K562 (cell line): Measurements from ENCODE around the gene PTGIR. TPM values are rescaled to one million over a fixed set of nuclear protein-coding genes. Genes with fewer than 3 reads are reported as not detected.

ENCODE experiments used
- CEBPG ChIP-seq, 3 experiments: fragments of 200-800 bp in 1 of 3; sonication (Bioruptor generic) in 1 of 3; sonication (generic) in 1 of 3; formaldehyde crosslinking in 1 of 3; IDR thresholded peaks in 2 of 3; conservative IDR thresholded peaks in 1 of 3; 2 replicates each; pipeline versions ENCODE4 v1.6.1 to v1.8.0; 2016 to 2022; ENCODE audit warnings: missing compliant biosample characterization in 2 of 3, missing genetic modification characterization in 2 of 3, mild to moderate bottlenecking in 1 of 3, missing genetic modification reagents in 1 of 3
- FOXJ3 ChIP-seq: sonication (generic); formaldehyde crosslinking; IDR thresholded peaks from 2 replicates; pipeline ENCODE4 v1.4.0; 2020; ENCODE audit warnings: mild to moderate bottlenecking, missing genetic modification reagents
- IFI16 ChIP-seq: fragments of 250-450 bp; sonication (Bioruptor Pico); IDR thresholded peaks from 2 replicates; pipeline ENCODE4 v2.1.2; 2022; ENCODE audit warnings: mild to moderate bottlenecking, inconsistent platforms
- SMC3 ChIP-seq: conservative IDR thresholded peaks from 2 replicates; pipeline ENCODE4 v1.6.1; 2011; ENCODE audit warnings: low read depth, low read length, improper control_type of control experiment; ENCODE audit not compliant: insufficient read depth
- ZNF263 ChIP-seq: sonication (generic); formaldehyde crosslinking; IDR thresholded peaks from 2 replicates; pipeline ENCODE4 v1.8.0; 2022; ENCODE audit warnings: mild to moderate bottlenecking, missing genetic modification reagents, borderline replicate concordance
- polyA plus RNA-seq, 8 experiments: library from polyadenylated mRNA; depleted of rRNA in 4 of 8; stranded (reverse) in 5 of 8; unstranded in 3 of 8; fragments of >200 nt; fragmentation: Nextera tagmentation in 2 of 8; fragmentation: Illumina TruSeq in 1 of 8; extraction: Ambion mirVana in 2 of 8; extraction: Trizol in 1 of 8; gene quantifications; 2 replicates each; pipeline versions ENCODE4 v1.2.1 to v1.2.3, GENCODE V29; 2011 to 2014; ENCODE audit warnings: inconsistent platforms in 1 of 8, missing spikeins in 1 of 8
- total RNA-seq, 7 experiments: library from RNA; depleted of rRNA in 6 of 7; stranded (reverse); fragments of >200 nt in 6 of 7; fragmentation: Illumina TruSeq in 2 of 7; extraction: Trizol in 2 of 7; gene quantifications; 2 replicates each; pipeline versions ENCODE4 v1.2.1 to v1.2.3, GENCODE V29; 2011 to 2021; ENCODE audit warnings: low replicate concordance in 1 of 7
- TF ChIP-seq, protein P1 (sequence below): fragments of 450-650 bp; formaldehyde crosslinking; IDR thresholded peaks from 2 replicates; pipeline ENCODE4 v1.4.0; 2020; ENCODE audit warnings: mild to moderate bottlenecking, moderate library complexity
- TF ChIP-seq, protein P2 (sequence below): fragments of 450-650 bp; formaldehyde crosslinking; IDR thresholded peaks from 2 replicates; pipeline ENCODE4 v1.4.0; 2022; ENCODE audit warnings: missing genetic modification characterization
- TF ChIP-seq, protein P3 (sequence below): fragments of 250-450 bp; sonication (Bioruptor Pico); IDR thresholded peaks from 2 replicates; pipeline ENCODE4 v1.5.0; 2021; ENCODE audit warnings: mild to moderate bottlenecking, borderline replicate concordance

The PTGIR gene
- total and polyA plus RNA-seq, 9 of the 15 experiments (the other 6 are each of a cell fraction or from before 2014, with no cell fraction given) = 0.11 to 3.4 (median 1.1) TPM; not detected in 1

DNA sequence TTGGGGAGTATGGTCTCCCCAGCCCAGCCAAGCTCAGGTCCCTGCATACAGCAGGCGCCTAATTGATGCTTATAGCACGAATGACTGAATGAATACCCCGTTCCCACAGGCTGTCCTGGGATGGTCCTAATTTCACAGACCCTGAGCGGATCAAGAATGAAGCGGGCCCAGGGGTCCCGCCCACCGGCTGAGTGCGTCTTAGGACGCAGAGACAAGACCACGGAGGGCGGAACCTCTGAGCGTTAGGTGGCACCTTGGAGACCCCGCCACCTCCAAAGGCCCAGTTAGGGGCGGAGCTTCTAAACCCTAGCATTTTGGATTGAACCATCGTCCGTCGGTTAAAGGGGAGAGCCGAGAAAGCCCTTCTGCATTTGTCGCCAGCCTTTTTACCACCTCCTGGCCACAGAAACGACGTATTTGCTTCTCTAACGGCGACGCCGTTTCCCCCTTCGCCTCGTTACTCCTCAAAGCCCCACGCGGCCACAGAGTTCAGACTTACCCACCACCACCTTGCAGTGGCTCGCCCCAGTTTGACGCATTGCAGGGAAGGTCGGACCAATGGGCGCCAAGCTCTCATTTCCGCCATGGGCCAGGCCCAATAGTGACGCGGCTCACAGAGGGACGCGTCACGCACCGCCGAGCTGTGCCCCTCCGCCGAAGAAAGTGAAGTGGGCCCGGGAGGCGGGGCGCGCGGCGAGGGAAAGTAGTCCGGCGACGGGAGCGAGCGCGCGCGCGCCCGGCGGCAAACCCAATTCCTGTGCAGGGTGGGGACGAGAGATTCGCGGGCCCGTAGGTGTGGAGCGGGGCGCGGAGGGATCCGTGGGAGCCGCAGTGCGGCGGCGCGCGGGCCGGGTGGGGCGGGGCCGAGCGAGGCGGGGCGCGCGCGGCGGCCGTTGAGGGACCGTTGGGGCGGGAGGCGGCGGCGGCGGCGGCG lies 24.2 kb downstream of the PTGIR start (continued):
- TF ChIP-seq, protein P1, sequence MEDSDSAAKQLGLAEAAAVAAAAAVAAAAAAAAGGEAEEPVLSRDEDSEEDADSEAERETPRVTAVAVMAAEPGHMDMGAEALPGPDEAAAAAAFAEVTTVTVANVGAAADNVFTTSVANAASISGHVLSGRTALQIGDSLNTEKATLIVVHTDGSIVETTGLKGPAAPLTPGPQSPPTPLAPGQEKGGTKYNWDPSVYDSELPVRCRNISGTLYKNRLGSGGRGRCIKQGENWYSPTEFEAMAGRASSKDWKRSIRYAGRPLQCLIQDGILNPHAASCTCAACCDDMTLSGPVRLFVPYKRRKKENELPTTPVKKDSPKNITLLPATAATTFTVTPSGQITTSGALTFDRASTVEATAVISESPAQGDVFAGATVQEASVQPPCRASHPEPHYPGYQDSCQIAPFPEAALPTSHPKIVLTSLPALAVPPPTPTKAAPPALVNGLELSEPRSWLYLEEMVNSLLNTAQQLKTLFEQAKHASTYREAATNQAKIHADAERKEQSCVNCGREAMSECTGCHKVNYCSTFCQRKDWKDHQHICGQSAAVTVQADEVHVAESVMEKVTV = no peak
- TF ChIP-seq ZNF263 (CRISPR knock-in tag) = no peak; the same call in 1 of the 2 replicates
- TF ChIP-seq IFI16 (CRISPR knock-in tag) = no peak
- no peak for TF ChIP-seq CEBPG (CRISPR knock-in tag; IDR thresholded peaks at IDR 0.05)
- TF ChIP-seq CEBPG (tag; conservative IDR thresholded peaks at IDR 0.05 in 1 of 2, IDR thresholded peaks at IDR 0.05 in 1 of 2) = no peak
- no peak for TF ChIP-seq FOXJ3 (CRISPR knock-in tag)
- TF ChIP-seq, protein P2, sequence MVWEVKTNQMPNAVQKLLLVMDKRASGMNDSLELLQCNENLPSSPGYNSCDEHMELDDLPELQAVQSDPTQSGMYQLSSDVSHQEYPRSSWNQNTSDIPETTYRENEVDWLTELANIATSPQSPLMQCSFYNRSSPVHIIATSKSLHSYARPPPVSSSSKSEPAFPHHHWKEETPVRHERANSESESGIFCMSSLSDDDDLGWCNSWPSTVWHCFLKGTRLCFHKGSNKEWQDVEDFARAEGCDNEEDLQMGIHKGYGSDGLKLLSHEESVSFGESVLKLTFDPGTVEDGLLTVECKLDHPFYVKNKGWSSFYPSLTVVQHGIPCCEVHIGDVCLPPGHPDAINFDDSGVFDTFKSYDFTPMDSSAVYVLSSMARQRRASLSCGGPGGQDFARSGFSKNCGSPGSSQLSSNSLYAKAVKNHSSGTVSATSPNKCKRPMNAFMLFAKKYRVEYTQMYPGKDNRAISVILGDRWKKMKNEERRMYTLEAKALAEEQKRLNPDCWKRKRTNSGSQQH (CRISPR knock-in tag) = peak; percentile 19; the same call in 1 of the 2 replicates
- TF ChIP-seq SMC3 = no peak
- TF ChIP-seq, protein P3, sequence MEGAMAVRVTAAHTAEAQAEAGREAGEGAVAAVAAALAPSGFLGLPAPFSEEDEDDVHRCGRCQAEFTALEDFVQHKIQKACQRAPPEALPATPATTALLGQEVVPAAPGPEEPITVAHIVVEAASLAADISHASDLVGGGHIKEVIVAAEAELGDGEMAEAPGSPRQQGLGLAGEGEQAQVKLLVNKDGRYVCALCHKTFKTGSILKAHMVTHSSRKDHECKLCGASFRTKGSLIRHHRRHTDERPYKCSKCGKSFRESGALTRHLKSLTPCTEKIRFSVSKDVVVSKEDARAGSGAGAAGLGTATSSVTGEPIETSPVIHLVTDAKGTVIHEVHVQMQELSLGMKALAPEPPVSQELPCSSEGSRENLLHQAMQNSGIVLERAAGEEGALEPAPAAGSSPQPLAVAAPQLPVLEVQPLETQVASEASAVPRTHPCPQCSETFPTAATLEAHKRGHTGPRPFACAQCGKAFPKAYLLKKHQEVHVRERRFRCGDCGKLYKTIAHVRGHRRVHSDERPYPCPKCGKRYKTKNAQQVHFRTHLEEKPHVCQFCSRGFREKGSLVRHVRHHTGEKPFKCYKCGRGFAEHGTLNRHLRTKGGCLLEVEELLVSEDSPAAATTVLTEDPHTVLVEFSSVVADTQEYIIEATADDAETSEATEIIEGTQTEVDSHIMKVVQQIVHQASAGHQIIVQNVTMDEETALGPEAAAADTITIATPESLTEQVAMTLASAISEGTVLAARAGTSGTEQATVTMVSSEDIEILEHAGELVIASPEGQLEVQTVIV (CRISPR knock-in tag) = no peak; the same call in 1 of the 2 replicates
